Memory B cell (primary cell): Measurements from ENCODE around the gene PAPPA.

Experiments
- ATAC-seq: fragments of 150-1000 bp; cut with Tn5 transposase; 2 replicates; pipeline ENCODE4 v1.10.0; 2021; ENCODE audit warnings: low read depth, mild to moderate bottlenecking, moderate library complexity
- DNase-seq, 2 donors: peaks; one replicate each; pipeline ENCODE4 v3.0.0; 2022; ENCODE audit warnings: low spot score in 2 of 2
- H3K27ac Mint-ChIP-seq: one replicate; pipeline ENCODE4 v1.8.0; 2022; ENCODE audit warnings: mild to moderate bottlenecking, moderate library complexity, mixed read lengths
- H3K27me3 Mint-ChIP-seq: one replicate; pipeline ENCODE4 v1.8.0; 2022; ENCODE audit warnings: mixed read lengths
- H3K36me3 Mint-ChIP-seq: one replicate; pipeline ENCODE4 v1.8.0; 2022; ENCODE audit warnings: mild to moderate bottlenecking, mixed read lengths
- H3K4me1 Mint-ChIP-seq: one replicate; pipeline ENCODE4 v1.8.0; 2022; ENCODE audit warnings: mixed read lengths
- H3K4me3 Mint-ChIP-seq: one replicate; pipeline ENCODE4 v1.8.0; 2022; ENCODE audit warnings: mild to moderate bottlenecking, moderate library complexity, mixed read lengths
- H3K9me3 Mint-ChIP-seq: one replicate; pipeline ENCODE4 v1.8.0; 2022; ENCODE audit warnings: mixed read lengths

Gene PAPPA

DNA sequence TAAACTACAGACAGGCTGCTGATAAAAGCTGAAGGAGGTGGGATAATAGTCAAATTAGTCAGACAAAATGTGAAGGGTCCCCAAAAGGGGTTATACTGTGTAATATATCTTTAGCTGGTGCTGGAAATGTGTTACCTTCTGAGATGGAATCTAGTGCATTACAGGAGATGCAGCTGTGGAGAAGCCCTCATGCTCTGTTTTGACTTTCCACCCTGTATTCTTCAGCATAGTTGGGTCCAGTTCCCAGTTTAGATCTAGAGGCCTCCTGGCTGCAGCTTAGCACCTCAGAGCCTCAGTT, 122.6 kb downstream of the PAPPA start:
- no peaks in the 10 kb centered on the region for H3K27me3 Mint-ChIP-seq
- no peak for ATAC-seq

DNA sequence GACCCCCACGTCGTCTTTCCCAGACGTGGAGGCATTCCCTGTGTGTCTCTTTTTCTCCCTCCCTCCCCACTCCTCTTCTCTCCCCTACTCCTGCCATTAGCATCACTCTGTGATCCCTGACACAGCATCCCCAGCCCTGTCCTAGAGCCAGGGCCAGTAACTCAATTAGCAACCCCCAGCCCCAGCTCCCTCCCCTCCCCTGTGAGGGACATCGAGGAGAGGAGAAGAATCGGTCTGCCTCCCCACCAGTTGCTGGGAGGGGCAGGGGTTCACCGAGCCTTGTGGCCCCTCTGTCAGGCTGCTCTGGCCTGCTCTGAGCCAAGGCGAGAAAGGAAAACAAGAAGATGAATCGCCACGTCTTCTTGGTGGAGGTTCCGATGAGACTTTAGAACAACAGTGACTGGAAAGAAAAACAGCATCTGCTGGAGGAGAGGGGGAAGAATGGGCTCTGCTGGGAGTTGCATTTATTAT, 123.1 kb downstream of the PAPPA start:
- Mint-ChIP-seq H3K27me3 (no peaks in the 10 kb centered on the region), H3K27ac (no peak overlapping the region), H3K4me3 (no peak overlapping the region), H3K36me3 (no peaks in the 10 kb centered on the region), H3K9me3 (no peaks in the 10 kb centered on the region), H3K4me1 (no peaks in the 10 kb centered on the region)
- ATAC-seq = no peak
- DNase-seq = no peak

More for the DNA sequence above, 122.6 kb downstream of the PAPPA start:
- Mint-ChIP-seq H3K27ac (no peak overlapping the region), H3K4me1 (no peaks in the 10 kb centered on the region), H3K36me3 (no peaks in the 10 kb centered on the region), H3K4me3 (no peak overlapping the region), H3K9me3 (no peaks in the 10 kb centered on the region)
- DNase-seq = no peak

DNA sequence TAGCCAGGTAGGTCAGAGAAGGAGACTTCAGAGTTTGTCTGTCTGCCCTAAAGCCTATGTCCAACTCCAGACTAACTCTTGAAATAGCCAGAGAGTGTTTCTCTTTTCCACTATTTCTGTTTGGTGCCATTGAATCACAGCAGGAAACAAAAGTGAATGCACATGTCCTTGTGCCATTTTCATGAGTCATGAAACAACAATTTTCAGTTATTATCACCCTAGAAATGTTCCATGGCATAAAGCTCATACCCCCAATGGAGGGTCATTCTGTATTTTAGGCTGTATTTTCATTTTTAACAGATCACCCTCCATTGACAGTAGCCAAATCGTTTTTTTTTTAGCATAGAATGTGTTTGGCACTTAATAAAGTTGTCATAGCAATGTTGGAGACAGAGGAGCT, 124.7 kb downstream of the PAPPA start:
- no peaks in the 10 kb centered on the region for H3K36me3 Mint-ChIP-seq
- DNase-seq = no peak
- H3K27me3 Mint-ChIP-seq = no peaks in the 10 kb centered on the region
- H3K4me3 Mint-ChIP-seq = no peak overlapping the region
- H3K9me3 Mint-ChIP-seq = no peaks in the 10 kb centered on the region
- no peak for ATAC-seq
- no peak overlapping the region for H3K27ac Mint-ChIP-seq
- H3K4me1 Mint-ChIP-seq = no peaks in the 10 kb centered on the region

DNA sequence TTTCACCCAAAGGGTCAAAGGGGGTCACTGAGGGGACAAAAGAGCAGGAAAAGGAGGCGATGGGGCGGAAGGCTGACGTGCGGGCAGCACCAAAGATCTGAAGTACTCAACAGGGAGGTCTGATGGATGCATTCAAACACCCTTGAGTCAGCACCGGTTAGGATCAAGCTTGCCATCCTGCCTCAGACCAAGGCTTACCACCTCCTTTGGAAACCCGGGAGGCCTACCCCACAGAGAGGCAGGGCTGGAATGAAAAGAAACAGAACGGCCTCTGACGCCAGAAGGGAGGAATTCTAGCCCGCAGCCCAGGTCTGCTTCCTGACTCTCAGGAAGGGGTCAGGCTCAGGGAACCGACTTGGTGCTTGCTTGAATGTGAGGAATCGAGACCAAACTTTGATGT, 125.6 kb downstream of the PAPPA start:
- no peaks in the 10 kb centered on the region for H3K4me1 Mint-ChIP-seq
- H3K27me3 Mint-ChIP-seq = no peaks in the 10 kb centered on the region
- no peak for DNase-seq
- H3K36me3 Mint-ChIP-seq = no peaks in the 10 kb centered on the region
- H3K4me3 Mint-ChIP-seq = no peak overlapping the region
- no peak overlapping the region for H3K27ac Mint-ChIP-seq
- no peak for ATAC-seq
- no peaks in the 10 kb centered on the region for H3K9me3 Mint-ChIP-seq

DNA sequence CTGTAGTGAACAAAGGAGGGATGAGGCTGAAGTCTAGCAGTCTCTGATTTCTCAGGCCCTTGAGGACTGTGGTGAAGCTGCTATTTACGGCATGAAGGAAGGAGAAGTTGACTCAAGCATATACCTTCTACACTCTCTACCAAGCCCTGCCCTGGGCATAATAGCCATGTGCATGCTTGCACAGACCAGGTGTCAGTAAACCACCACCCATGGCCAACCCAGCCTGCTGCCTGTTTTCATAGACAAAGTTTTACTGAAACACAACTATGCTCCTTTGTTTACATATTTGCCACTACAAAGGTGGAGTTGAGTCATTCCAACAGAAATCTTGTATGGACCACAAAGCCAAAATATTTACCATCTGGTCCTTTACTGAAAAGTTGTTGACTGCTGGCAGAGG, 126.9 kb downstream of the PAPPA start:
- Mint-ChIP-seq H3K27ac (no peak overlapping the region), H3K9me3 (no peaks in the 10 kb centered on the region), H3K4me1 (no peaks in the 10 kb centered on the region), H3K27me3 (peaks cover 4% of the 10 kb centered on the region), H3K36me3 (no peaks in the 10 kb centered on the region), H3K4me3 (no peak overlapping the region)
- ATAC-seq (no peak), DNase-seq (no peak)

DNA sequence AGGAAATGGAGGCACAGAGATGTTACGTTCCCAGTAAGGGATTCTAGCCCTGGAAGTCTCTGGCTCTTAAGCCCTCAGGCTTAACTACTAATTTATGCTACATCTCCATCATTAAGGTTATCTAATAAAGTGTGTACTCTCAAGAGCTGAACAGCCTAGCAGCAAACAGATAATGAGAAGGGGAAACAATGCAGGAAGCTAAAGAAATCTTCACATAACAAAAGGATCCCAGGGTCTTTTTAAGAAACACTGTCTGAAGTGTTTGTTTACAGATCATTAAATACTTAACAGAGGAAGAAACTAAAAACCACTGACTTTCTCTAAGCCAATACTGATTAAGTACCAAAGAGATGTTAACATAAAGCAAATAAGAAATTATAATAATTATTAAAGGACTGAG, 129.0 kb downstream of the PAPPA start:
- H3K4me1 Mint-ChIP-seq = no peaks in the 10 kb centered on the region
- no peak for DNase-seq
- ATAC-seq = no peak
- no peaks in the 10 kb centered on the region for H3K36me3 Mint-ChIP-seq
- H3K4me3 Mint-ChIP-seq = no peak overlapping the region
- H3K27me3 Mint-ChIP-seq = peaks cover 4% of the 10 kb centered on the region
- H3K9me3 Mint-ChIP-seq = no peaks in the 10 kb centered on the region
- H3K27ac Mint-ChIP-seq = no peak overlapping the region

DNA sequence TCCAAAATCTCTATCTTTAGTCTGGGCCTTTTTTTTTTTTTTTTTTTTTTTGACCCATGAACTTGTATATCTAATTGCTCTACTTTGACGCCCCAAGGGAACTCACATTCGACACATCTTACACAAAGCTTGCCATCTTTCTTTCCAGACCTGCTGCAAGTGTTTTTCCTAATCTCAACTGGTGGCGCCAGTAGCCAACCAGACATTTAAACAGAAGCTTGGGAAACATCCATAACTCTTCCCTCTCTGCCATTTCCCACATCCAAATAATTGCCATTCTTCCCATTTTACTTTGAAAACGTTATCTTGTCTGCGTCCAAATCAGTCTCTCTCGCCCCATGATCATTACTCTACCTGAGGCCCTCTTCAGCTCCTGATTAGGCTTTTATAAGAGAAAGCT, 130.9 kb downstream of the PAPPA start:
- Mint-ChIP-seq H3K36me3 (no peaks in the 10 kb centered on the region), H3K9me3 (no peaks in the 10 kb centered on the region), H3K4me3 (no peak overlapping the region), H3K27me3 (peaks cover 4% of the 10 kb centered on the region), H3K27ac (no peak overlapping the region), H3K4me1 (no peaks in the 10 kb centered on the region)
- DNase-seq (no peak), ATAC-seq (no peak)

DNA sequence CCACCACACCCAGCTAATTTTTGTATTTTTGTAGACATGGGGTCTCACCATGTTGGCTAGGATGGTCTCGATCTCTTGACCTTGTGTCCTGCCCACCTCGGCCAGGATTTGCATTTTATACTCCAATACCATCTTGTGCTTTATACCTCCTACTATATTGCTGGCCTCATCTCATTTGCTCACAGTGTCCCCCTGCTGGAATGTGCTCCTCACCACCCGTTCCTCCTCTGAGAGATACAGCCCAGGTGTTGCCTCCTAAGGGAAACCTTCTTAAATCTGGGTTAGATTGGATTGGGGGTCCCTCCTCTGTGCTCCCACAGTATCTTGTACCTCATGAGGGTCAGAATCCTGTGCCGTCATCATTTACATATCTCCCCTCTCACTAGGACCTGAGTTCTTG, 131.7 kb downstream of the PAPPA start:
- H3K27ac Mint-ChIP-seq = no peak overlapping the region
- ATAC-seq (no peak), DNase-seq (no peak)
- H3K27me3 Mint-ChIP-seq = peaks cover 4% of the 10 kb centered on the region
- no peaks in the 10 kb centered on the region for H3K36me3 Mint-ChIP-seq
- H3K4me3 Mint-ChIP-seq = no peak overlapping the region
- no peaks in the 10 kb centered on the region for H3K4me1 Mint-ChIP-seq
- H3K9me3 Mint-ChIP-seq = no peaks in the 10 kb centered on the region

DNA sequence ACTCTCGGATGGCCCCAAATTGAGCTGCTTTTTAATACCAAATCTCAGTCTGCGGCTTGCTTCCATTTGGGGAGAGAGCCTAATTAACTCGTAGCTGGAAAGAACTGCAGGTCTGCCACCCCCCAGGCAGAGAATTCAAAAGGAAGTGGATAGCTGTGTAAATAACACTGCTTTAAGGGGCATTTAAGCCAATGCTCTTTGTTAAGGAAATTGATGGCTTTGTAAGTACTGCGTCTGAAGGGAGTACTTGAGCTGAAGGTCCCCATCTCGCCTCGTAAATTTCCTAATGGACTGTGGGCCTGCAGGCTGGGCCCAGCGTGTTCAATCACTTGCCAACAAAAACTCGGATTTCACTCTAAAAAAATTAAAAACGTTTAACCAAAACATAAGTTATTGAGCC, 132.7 kb downstream of the PAPPA start:
- H3K4me3 Mint-ChIP-seq = no peak overlapping the region
- no peaks in the 10 kb centered on the region for H3K36me3 Mint-ChIP-seq
- H3K27me3 Mint-ChIP-seq = peaks cover 4% of the 10 kb centered on the region
- DNase-seq = no peak
- no peak overlapping the region for H3K27ac Mint-ChIP-seq
- no peaks in the 10 kb centered on the region for H3K4me1 Mint-ChIP-seq
- no peaks in the 10 kb centered on the region for H3K9me3 Mint-ChIP-seq
- ATAC-seq = no peak

DNA sequence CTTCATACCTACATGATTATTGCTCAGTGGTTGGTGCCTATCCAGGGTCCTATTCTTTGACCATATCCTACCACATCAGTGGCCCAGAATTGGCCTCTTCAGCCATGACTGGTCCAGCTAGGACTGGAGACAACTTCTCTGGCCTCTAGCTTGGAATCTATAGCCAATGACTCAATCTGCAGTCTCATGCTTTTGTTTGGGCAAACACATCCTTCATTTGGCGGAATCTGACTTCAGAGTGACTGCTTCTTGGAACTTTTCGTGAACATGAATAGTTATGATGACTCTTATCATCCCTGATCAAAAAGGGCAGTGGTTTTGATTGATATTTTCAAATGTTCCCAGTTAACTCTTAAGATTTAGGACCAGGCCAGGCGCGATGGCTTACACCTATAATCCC, 134.1 kb downstream of the PAPPA start:
- no peak for ATAC-seq
- Mint-ChIP-seq H3K36me3 (no peaks in the 10 kb centered on the region), H3K27me3 (peaks cover 4% of the 10 kb centered on the region), H3K4me1 (no peaks in the 10 kb centered on the region), H3K4me3 (no peak overlapping the region), H3K27ac (no peak overlapping the region), H3K9me3 (no peaks in the 10 kb centered on the region)
- no peak for DNase-seq

DNA sequence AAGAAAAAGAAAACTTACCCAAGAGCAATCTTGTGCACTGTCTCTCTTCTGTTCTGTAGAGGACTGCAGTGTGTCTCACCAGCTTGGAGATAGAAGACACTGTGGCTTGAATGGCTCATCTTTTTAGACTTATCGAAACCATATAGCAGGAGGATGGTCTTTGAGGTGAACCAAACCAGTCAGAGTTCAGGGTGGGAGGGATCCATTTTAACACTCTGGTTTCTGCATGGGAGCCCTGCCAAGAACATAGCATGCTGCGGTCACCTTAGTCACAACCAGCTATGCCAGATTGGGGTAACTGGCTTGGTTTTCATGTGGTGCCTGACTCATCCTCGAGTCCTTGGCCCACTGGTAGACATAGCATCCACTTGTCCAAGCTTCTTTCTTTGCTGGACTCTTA, 135.1 kb downstream of the PAPPA start:
- Mint-ChIP-seq H3K27me3 (peaks cover 4% of the 10 kb centered on the region), H3K27ac (no peak overlapping the region), H3K4me1 (no peaks in the 10 kb centered on the region), H3K4me3 (no peak overlapping the region), H3K36me3 (no peaks in the 10 kb centered on the region), H3K9me3 (no peaks in the 10 kb centered on the region)
- ATAC-seq (no peak), DNase-seq (no peak)

DNA sequence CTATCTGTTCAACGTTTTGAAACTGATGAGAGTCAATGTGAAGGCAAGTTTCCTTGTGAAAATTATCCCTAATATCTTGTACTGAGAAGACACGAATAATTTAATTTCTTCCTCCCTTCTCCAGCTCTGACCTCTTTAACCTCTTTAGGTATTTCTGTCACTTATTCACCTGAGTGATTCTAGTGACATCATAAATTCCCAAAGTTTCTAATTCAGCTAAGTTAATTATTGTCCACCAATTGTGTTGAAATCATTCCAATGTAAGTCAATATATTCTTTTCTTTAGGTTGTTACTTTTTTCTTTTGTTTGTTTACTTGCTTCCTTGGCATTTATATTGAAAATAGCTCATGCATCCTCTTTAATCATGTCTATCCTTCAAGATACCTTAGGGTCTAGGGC, 143.8 kb downstream of the PAPPA start:
- H3K36me3 Mint-ChIP-seq = no peaks in the 10 kb centered on the region
- no peak overlapping the region for H3K4me3 Mint-ChIP-seq
- no peak overlapping the region for H3K27ac Mint-ChIP-seq
- no peak for DNase-seq
- no peaks in the 10 kb centered on the region for H3K4me1 Mint-ChIP-seq
- ATAC-seq = no peak
- H3K9me3 Mint-ChIP-seq = no peaks in the 10 kb centered on the region
- peaks cover 4% of the 10 kb centered on the region for H3K27me3 Mint-ChIP-seq

DNA sequence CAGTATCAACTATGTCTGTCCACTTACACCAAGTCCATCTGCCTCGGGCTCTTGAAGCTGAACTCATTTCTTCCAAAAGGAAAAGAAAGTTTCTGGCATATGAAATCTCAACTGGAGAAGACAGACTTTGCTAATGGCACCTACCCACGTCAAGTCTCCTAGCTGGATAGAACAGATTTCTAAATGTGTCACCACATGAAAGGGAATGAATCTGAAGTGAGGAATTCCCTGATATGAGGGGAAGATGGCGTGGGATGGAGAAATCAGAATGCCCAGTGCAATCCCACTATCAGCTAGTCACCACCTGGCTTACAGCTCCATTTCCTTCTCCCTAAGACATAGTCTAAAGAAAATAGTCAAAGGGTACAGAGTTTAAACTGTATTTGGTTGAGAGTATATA, 144.7 kb downstream of the PAPPA start:
- no peaks in the 10 kb centered on the region for H3K4me1 Mint-ChIP-seq
- H3K9me3 Mint-ChIP-seq = no peaks in the 10 kb centered on the region
- peaks cover 4% of the 10 kb centered on the region for H3K27me3 Mint-ChIP-seq
- H3K36me3 Mint-ChIP-seq = no peaks in the 10 kb centered on the region
- no peak overlapping the region for H3K4me3 Mint-ChIP-seq
- H3K27ac Mint-ChIP-seq = no peak overlapping the region
- DNase-seq = no peak
- no peak for ATAC-seq

DNA sequence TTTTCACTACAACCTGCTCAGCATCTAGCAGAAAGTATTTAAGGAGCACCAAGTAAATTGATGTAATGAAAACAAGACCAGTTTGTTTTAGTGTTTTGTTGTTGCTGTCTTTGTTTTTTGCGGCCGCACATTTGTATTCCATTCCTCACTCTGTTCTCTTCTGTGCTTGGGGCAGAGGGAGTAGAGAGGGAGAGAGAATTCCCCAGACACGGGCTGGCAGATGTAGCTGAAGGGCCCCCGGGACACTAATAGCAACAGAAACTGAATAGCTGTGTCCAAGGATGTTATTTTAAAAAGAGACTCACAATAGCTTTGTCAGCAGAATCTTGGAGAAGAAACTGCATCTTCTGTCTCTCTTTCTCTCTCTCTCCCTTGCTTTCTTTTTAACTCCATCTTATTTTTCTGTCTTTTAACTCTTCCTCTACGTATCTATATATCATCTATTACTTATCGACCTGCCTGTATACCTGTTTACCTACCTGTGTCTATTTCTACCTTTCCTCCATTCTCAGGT, 145.3 kb downstream of the PAPPA start:
- Mint-ChIP-seq H3K9me3 (no peaks in the 10 kb centered on the region), H3K27me3 (peaks cover 4% of the 10 kb centered on the region), H3K27ac (no peak overlapping the region), H3K4me1 (no peaks in the 10 kb centered on the region), H3K36me3 (no peaks in the 10 kb centered on the region), H3K4me3 (no peak overlapping the region)
- DNase-seq = no peak
- ATAC-seq = no peak

DNA sequence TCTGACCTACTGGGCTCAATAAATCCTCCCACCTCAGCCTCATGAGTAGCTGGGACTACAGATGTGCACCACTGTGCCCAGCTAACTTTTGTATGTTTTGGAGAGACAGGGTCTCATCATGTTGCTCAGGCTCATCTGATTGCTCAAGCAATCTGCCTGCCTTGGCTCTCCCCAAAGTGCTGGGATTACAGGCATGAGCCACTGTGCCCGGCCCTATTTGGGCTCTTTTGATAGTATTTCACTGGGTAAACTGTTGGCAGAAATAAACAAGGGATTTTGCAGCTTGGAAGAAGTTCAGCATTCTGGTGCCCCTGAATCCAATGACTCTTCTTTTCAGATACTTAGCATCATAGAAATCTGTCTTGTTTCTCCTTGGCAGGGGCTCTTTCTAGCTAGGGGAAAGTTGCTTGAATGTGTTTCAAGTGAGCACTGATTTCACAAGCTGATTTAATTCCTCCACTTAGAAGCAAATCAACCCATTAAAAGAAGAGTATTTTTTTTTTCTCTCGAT, 146.8 kb downstream of the PAPPA start:
- Mint-ChIP-seq H3K27ac (no peak overlapping the region), H3K36me3 (no peaks in the 10 kb centered on the region), H3K27me3 (peaks cover 4% of the 10 kb centered on the region), H3K4me1 (no peaks in the 10 kb centered on the region), H3K4me3 (no peak overlapping the region), H3K9me3 (no peaks in the 10 kb centered on the region)
- DNase-seq (no peak), ATAC-seq (no peak)
